Measurements from ENCODE around the gene HPCAL1.
"Not testable (repeated sequence)": the region's sequence is repeated elsewhere in the genome, so short reads cannot be mapped to it uniquely, and the experiment has no call there.

HPCAL1 gene

GRCh38 chr2:10430886-10431622 is 128.3 kb downstream of the HPCAL1 start:
- no peak for DNase-seq

GRCh38 chr2:10431797-10432196 is 129.1 kb downstream of the HPCAL1 start:
- no peak for DNase-seq

GRCh38 chr2:10432311-10433181 is 129.8 kb downstream of the HPCAL1 start:
- no peak for DNase-seq

GRCh38 chr2:10433264-10433946 is 130.7 kb downstream of the HPCAL1 start:
- DNase-seq = no peak

GRCh38 chr2:10433947-10434885 is 131.5 kb downstream of the HPCAL1 start:
- no peak for DNase-seq

- peak; percentile 79 for DNase-seq
These were observed 132.4 kb downstream of the HPCAL1 start for GRCh38 chr2:10434886-10435819.

GRCh38 chr2:10435820-10436204 is 133.1 kb downstream of the HPCAL1 start:
- no peak for DNase-seq

GRCh38 chr2:10436583-10437110 is 133.9 kb downstream of the HPCAL1 start:
- no peak for DNase-seq

GRCh38 chr2:10437806-10438205 is 135.1 kb downstream of the HPCAL1 start:
- no peak for DNase-seq

GRCh38 chr2:10438688-10439087 is 136.0 kb downstream of the HPCAL1 start:
- no peak for DNase-seq

- no peak for DNase-seq
These were observed 136.6 kb downstream of the HPCAL1 start for GRCh38 chr2:10439185-10439879.

- no peak for DNase-seq
These were observed 137.3 kb downstream of the HPCAL1 start for GRCh38 chr2:10439971-10440370.

GRCh38 chr2:10440736-10441135 is 138.0 kb downstream of the HPCAL1 start:
- DNase-seq = no peak

- peak; percentile 65 for DNase-seq
These were observed 139.2 kb downstream of the HPCAL1 start for GRCh38 chr2:10441948-10442347.

- DNase-seq = not testable (repeated sequence)
These were observed 139.9 kb downstream of the HPCAL1 start for GRCh38 chr2:10442469-10443126.

- DNase-seq = peak; percentile 78
These were observed 141.8 kb downstream of the HPCAL1 start for GRCh38 chr2:10444463-10444862.

- no peak for DNase-seq
These were observed 143.9 kb downstream of the HPCAL1 start for GRCh38 chr2:10446631-10447030.

- peak; percentile 50 for DNase-seq
These were observed 144.7 kb downstream of the HPCAL1 start for GRCh38 chr2:10447300-10447894.

- DNase-seq = peak; percentile 97
These were observed 145.3 kb downstream of the HPCAL1 start, which contains the start of gene ODC1 for GRCh38 chr2:10447895-10448575. Gene ODC1, minus strand, starts transcription at chr2:10448327. Its CDS starts 3,295 bp downstream, at chr2:10445032.
